PC-3 (cell line): ENCODE data around the gene CAMK4. TPM values are rescaled to one million over a fixed set of nuclear protein-coding genes. Genes with fewer than 3 reads are reported as not detected.

ENCODE experiments used
- ATAC-seq: fragments of 200-7000 bp; cut with Tn5 transposase; 2 replicates; pipeline ENCODE4 v1.9.1; 2020; ENCODE audit warnings: mild to moderate bottlenecking, moderate library complexity
- BruUV-seq: library from RNA; stranded (reverse); fragments of 400-500 nt; replicated peaks from 2 replicates; lab custom pipeline; 2021; lab: Mats Ljungman, UMichigan
- CTCF ChIA-PET: fragments of 300-600 bp; sonication (Branson Sonifier 250); formaldehyde crosslinking; loops from one replicate; lab custom pipeline; 2022; ENCODE audit warnings: antibody characterized with exemption; lab: Charles Lee
- POLR2A ChIA-PET: fragments of 300-600 bp; sonication (Branson Sonifier 250); formaldehyde crosslinking; loops from one replicate; lab custom pipeline; 2022; ENCODE audit warnings: antibody characterized with exemption; ENCODE audit not compliant: unreplicated experiment; lab: Charles Lee
- DNase-seq: peaks from one replicate; pipeline ENCODE4 v3.0.0-alpha.2; 2015
- H2AFZ ChIP-seq: fragments of 300-600 bp; sonication (generic); 2 replicates; pipeline ENCODE4 v1.6.0; 2016; ENCODE audit warnings: antibody characterized with exemption, low read length
- H3F3A ChIP-seq: fragments of 300-600 bp; sonication (generic); one replicate; pipeline ENCODE4 v1.6.0; 2017; ENCODE audit warnings: antibody characterized with exemption, low read length, control low read depth, mild to moderate bottlenecking; ENCODE audit not compliant: unreplicated experiment
- H3K27ac ChIP-seq: fragments of 300-600 bp; sonication (generic); 2 replicates; pipeline ENCODE4 v1.5.1; 2016; ENCODE audit warnings: mild to moderate bottlenecking, low read length
- H3K27me3 ChIP-seq: fragments of 300-600 bp; sonication (generic); 2 replicates; pipeline ENCODE4 v1.6.1; 2016; ENCODE audit warnings: low read length, mixed read lengths
- H3K36me3 ChIP-seq: fragments of 300-600 bp; sonication (generic); 2 replicates; pipeline ENCODE4 v1.6.1; 2016; ENCODE audit warnings: low read depth, mixed run types, low read length, mixed read lengths
- H3K4me1 ChIP-seq: fragments of 300-600 bp; sonication (generic); 2 replicates; pipeline ENCODE4 v1.5.1; 2016; ENCODE audit warnings: low read length; ENCODE audit not compliant: insufficient read depth
- H3K4me2 ChIP-seq: fragments of 300-600 bp; sonication (generic); 2 replicates; pipeline ENCODE4 v1.6.0; 2016; ENCODE audit warnings: low read length
- H3K4me3 ChIP-seq: fragments of 300-600 bp; sonication (generic); 2 replicates; pipeline ENCODE4 v1.5.1; 2016; ENCODE audit warnings: mild to moderate bottlenecking, low read length, mixed read lengths
- H3K79me2 ChIP-seq: fragments of 300-600 bp; sonication (generic); 2 replicates; pipeline ENCODE4 v1.6.1; 2017; ENCODE audit warnings: low read length, mixed read lengths
- H3K9ac ChIP-seq: fragments of 300-600 bp; sonication (generic); 2 replicates; pipeline ENCODE4 v1.6.0; 2016; ENCODE audit warnings: mild to moderate bottlenecking, low read length
- H3K9me2 ChIP-seq: fragments of 300-600 bp; sonication (generic); replicated peaks from 2 replicates; pipeline ENCODE4 v1.6.1; 2016; ENCODE audit warnings: mixed run types, low read length, mixed read lengths
- H3K9me3 ChIP-seq: fragments of 300-600 bp; sonication (generic); 2 replicates; pipeline ENCODE4 v1.6.1; 2016; ENCODE audit warnings: low read length, mixed read lengths
- H4K20me1 ChIP-seq: fragments of 300-600 bp; sonication (generic); 2 replicates; pipeline ENCODE4 v1.6.1; 2016; ENCODE audit warnings: low read length, mixed read lengths
- CTCF ChIP-seq: fragments of 300-600 bp; sonication (generic); conservative IDR thresholded peaks from 2 replicates; pipeline ENCODE4 v1.5.1; 2017; ENCODE audit warnings: antibody characterized with exemption, low read depth, mild to moderate bottlenecking, low read length
- EZH2 ChIP-seq: fragments of 300-600 bp; sonication (generic); IDR thresholded peaks from one replicate; pipeline ENCODE4 v1.6.1; 2017; ENCODE audit warnings: antibody characterized with exemption, mild to moderate bottlenecking, low read length; ENCODE audit not compliant: unreplicated experiment
- EZH2phosphoT487 ChIP-seq: fragments of 300-600 bp; sonication (generic); IDR thresholded peaks from 2 replicates; pipeline ENCODE4 v1.6.1; 2018; ENCODE audit warnings: mild to moderate bottlenecking, antibody characterized with exemption, low read length, borderline replicate concordance
- intact Hi-C: fragments of 100-400 bp; cut with micrococcal nuclease; formaldehyde crosslinking; loops from 2 replicates; pipeline ENCODE4 v1.9.0; 2023
- total RNA-seq: library from RNA; depleted of rRNA; stranded (reverse); fragments of >200 nt; gene quantifications from 2 replicates; pipeline ENCODE4 v1.2.3, GENCODE V29; 2014

The CAMK4 gene
- total RNA-seq, 1 experiment from 2014 or later, result 0.55 TPM

GRCh38 chr5:111278858-111279504, 54.8 kb downstream of the CAMK4 start:
- intact Hi-C loops, result loop anchor here (1.0 to 10.0 kb wide), 2 partner anchors 121 to 524 kb away; no protein-coding TSS in a partner anchor
- no peaks in the 10 kb centered on the region for H3K4me1 ChIP-seq
- ChIA-PET POLR2A (no interaction called here), CTCF (no interaction called here)
- no peak overlapping the region for H3K4me3 ChIP-seq
- TF ChIP-seq EZH2phosphoT487 (no peak), CTCF (peak; percentile 92)
- H3K9me3 ChIP-seq, result no peaks in the 10 kb centered on the region
- H3K9ac ChIP-seq, result no peak overlapping the region
- BruUV-seq, result no TSS peak
- no peak overlapping the region for H3K27ac ChIP-seq
- no peaks in the 10 kb centered on the region for H3F3A ChIP-seq
- H3K9me2 ChIP-seq, result no peaks in the 10 kb centered on the region
- H3K27me3 ChIP-seq, result peaks cover 9% of the 10 kb centered on the region
- DNase-seq, result peak; percentile 65
- H4K20me1 ChIP-seq, result no peaks in the 10 kb centered on the region
- peak; percentile 82 for ATAC-seq
- no peak overlapping the region for H3K4me2 ChIP-seq
- no peak overlapping the region for H2AFZ ChIP-seq
- no peaks in the 10 kb centered on the region for H3K79me2 ChIP-seq
- H3K36me3 ChIP-seq, result no peaks in the 10 kb centered on the region

GRCh38 chr5:111280282-111280951, 56.2 kb downstream of the CAMK4 start:
- CTCF ChIA-PET, result no interaction called here

More at GRCh38 chr5:111280282-111280951, 56.2 kb downstream of the CAMK4 start:
- H3K9me2 ChIP-seq, result no peaks in the 10 kb centered on the region
- no peaks in the 10 kb centered on the region for H3K79me2 ChIP-seq
- H4K20me1 ChIP-seq, result no peaks in the 10 kb centered on the region
- no peak for ATAC-seq
- H3K36me3 ChIP-seq, result no peaks in the 10 kb centered on the region
- intact Hi-C loops, result no loop called here
- H3K27me3 ChIP-seq, result peaks cover 22% of the 10 kb centered on the region
- POLR2A ChIA-PET, result no interaction called here
- no peaks in the 10 kb centered on the region for H3K9me3 ChIP-seq
- no peak overlapping the region for H3K4me3 ChIP-seq
- H3K4me1 ChIP-seq, result no peaks in the 10 kb centered on the region
- BruUV-seq, result no TSS peak
- H3F3A ChIP-seq, result no peaks in the 10 kb centered on the region
- no peak overlapping the region for H2AFZ ChIP-seq
- no peak overlapping the region for H3K27ac ChIP-seq
- no peak overlapping the region for H3K4me2 ChIP-seq
- no peak overlapping the region for H3K9ac ChIP-seq
- TF ChIP-seq EZH2phosphoT487, result no peak
- no peak for TF ChIP-seq CTCF
- TF ChIP-seq EZH2, result no peak
- no peak for DNase-seq
